Measurements from ENCODE around the gene MAP2K5.

Gene MAP2K5

DNA sequence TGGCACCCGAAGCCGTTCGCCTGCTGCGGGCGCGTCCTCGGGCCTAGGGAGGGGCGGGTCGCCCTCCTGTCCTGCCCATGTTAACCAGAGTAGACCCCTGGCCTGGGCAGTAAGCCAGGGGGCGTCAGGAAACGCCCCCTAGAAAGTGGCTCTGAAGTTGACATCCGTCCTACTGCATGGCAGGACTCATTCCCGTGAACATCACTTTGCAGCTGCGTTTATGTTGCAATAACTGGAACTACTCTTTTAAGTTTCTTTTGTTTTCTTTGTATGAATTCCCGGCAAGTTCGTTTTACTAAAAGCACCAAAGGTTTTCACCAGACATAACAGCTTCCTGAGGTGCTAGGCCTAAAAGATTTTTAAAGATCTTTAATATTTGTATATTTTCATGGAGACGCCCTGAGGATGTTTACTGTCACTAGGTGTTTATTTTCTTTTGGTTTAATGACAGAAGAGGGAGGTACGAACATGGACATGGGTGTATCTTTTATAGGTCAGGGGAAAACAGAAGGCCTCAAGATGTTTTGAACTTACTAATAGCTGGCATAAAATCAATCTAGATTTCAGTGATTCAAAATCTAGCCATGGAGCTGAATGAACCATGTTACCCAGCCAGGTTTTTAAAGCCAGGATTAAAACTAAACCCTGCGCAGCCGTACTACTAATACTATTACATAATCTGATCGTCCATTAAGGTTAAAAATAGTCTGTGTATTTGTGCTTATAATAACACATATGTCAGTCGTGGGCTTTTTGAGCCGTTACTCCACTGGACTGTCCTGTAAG, 20.5 kb upstream of the MAP2K5 start:
- DNase-seq (ENCODE audit: low spot score), result no peak

DNA sequence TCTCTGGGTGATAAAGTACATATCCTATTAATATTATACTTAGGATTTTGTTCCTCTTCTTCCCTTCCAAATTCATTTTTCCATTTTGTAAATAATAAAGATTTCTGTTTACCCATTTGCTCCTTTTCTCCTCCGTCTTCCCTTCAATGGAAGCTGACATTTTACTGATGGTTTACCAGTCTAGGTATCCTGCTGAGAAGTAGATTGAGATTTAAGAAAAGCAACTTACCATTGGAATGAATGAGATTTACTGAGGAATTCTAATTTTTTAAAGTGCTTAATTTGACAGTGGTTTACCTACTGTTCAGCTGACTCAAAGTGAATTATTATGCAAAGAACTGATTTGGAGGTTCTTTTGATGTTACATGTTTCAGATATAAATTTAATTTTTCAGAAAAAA, 19.2 kb upstream of the MAP2K5 start:
- DNase-seq (ENCODE audit: low spot score), result no peak

DNA sequence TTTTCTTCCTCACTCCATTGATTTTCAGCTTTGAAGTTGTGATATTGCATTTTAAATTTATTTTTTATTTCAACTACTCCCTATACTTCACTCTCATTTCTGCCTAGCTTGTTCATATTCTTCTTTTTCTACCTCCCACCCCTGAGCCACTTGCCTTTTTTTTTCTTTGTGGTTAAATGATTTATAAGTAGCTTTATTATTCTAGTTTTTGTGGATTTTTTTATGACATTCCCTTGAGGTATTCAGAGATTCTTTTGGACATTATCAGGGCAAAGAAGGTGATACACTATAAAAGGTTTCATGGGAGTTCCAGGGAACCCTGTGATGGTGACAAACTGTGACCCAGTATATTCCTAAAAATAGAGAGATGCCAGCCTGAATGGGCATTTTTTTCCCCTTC, 18.3 kb upstream of the MAP2K5 start:
- DNase-seq (ENCODE audit: low spot score), result no peak

DNA sequence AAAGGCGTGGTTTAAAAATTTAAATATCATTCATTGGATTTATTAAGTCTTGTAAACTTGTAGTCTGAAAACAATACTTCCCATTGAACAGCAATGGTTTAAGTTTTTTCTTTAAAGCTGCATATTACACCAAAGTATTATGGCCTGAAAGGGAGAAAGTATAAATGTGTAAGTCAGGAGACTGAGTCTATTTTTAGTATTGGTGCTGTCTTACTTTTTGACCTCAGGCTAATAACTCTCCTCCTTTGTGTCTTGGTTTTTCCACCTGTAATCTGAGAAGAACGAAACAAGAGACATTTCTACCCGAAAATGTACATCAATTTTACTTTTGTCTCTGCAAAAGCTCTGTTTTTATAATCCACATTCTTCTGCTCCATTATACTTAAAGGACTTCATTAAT, 14.0 kb upstream of the MAP2K5 start:
- no peak for DNase-seq (ENCODE audit: low spot score)

DNA sequence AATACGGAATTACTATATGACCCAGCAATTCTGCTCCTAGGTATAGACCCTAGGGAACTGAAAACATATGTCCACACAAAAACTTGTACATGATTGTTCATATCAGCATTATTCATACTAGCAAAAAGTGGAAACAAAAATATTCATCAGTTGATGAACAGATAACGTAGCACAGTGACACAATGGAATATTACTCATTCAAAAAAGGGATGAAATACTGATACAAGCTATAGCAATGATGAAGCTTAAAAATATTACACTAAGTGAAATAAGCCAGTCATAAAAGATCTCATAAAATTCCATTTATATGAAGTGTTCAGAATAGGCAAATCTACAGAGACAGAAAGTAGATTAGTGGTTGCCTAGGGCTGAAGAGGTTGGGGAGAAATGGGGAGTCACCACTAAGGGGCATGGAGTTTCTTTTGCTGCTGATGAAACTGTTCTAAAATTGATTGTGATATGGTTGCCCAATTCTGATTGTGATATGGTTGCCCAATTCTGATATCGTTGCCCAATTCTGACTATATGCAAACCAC, 11.1 kb upstream of the MAP2K5 start:
- DNase-seq (ENCODE audit: low spot score), result no peak

DNA sequence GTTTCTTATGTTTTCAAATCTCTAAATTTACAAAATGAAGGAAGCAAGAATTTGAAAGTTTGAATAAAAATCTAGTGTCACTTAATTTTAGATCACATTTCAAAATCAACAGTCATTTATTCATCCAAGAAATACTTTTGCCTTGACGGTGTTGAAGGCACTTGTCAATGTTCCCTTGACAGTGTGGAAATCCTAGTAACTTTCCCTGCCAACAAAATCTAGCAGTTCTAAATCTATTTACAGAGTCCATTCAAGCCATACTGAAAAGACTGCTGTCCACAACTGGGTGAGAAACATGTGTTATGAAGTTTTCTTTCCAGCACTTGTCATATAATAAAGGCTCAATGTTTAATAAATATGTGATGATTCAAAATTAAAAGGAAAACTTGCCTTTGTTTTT, 8.6 kb upstream of the MAP2K5 start:
- DNase-seq (ENCODE audit: low spot score), result no peak

DNA sequence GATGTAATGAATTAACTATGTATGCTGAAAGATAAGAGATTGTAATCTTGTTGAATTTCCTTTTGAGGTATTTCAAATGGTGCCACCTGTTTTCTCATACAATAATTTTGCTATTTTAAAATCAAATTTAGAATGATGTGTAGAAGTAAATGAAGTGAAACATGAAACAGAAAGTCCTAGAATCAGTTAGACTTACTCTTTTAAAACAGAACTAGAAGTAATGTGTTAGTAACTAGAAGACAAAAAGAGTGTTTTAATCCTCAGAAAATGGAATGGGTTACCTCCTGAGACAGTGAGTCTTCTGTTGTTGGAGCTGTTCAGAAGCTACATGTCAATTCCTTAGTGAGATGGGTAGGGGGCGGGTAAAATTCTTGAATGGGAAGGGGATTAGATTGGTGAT, 8.1 kb upstream of the MAP2K5 start:
- no peak for DNase-seq (ENCODE audit: low spot score)

DNA sequence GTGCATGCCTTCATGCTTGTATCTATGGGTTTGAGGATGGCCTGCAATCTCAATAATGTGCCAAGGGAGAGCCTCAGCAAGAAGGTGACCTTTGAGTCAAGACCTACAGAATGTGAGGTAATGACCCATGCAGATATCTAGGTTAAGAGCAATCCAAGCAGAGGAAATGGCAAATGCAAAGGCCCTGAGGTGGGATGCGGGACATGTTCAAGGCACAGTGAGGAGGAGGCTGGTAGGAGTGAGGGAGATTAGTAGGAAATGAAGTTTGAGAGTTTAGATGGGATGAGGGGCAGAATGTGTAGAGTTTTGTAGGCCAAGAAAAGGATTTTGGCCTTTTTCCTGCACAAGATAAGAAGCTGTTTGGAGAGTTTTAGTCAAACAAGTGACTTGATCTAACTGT, 4.7 kb upstream of the MAP2K5 start:
- DNase-seq (ENCODE audit: low spot score), result no peak

DNA sequence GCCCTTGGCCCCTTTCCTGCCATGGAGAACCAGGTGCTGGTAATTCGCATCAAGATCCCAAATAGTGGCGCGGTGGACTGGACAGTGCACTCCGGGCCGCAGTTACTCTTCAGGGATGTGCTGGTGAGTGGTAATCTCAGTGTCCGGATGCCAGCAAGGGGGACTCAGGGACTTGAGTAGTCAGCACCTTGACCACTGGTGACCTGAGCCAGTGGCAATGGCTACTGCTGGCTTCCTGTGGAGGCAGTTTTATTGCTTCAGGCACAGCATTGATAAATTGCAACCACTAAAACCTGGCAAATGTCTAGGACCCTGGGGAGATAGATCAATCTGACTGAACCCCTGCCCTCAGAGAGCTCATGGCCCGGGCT, 830 bp downstream of the MAP2K5 start:
- DNase-seq (ENCODE audit: low spot score), result peak; percentile 47

DNA sequence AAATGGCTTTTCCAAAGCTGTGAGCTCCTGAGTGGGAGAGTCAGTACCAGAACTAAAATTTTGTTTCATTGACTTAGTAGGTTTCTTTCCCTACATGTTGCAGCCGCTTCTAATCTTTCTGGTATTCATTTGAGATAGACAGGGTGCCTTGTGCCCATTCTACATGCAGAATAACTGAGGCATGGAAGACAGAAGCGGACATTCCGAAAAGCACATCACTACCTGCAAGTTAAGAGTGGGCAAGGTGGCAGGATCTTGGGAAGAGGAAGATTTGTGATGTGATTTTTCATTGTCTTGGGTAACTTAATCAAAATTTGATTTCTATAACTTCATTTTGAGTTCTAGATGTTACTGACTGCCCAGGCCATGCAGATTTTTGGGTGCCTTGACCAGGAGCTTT, 2.0 kb downstream of the MAP2K5 start:
- no peak for DNase-seq (ENCODE audit: low spot score)

DNA sequence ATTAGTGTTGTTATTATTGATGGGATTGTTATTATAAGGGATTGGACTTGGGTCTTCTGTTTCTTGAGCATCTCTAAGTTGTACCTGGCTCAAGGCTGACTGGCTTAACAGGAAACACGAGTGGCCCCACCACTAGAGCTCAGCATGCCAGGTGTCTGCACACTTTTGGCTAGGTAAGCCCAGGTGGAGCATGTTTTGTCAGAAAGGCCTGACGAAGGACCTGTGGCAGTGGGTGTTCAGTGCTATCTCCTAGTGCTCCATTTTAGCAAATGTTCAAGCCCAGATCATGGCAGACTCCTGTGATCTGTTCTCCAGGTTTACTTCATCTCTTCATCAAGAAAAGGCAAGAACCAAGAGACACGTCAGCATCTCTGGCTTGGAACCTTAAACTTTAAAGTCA, 3.4 kb downstream of the MAP2K5 start:
- DNase-seq (ENCODE audit: low spot score), result no peak

DNA sequence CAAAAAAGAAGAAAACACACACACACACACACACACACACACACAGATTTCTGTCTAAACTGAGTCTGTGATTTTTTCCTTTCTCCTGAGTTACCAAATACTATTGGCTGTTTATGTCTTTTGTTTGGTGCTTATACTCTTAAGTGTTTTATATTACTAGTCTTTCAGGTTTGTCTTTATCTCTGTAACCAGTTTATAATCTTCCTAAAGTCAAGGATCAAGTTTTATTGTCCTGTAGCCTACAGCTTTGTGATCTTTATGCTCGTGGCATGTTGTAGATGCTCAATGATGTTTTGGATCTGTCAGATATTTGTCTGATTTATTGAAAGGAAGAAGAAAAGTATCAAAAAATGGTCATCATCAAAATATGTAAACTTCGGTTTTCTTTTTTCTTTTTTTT, 4.6 kb downstream of the MAP2K5 start:
- DNase-seq (ENCODE audit: low spot score), result no peak

DNA sequence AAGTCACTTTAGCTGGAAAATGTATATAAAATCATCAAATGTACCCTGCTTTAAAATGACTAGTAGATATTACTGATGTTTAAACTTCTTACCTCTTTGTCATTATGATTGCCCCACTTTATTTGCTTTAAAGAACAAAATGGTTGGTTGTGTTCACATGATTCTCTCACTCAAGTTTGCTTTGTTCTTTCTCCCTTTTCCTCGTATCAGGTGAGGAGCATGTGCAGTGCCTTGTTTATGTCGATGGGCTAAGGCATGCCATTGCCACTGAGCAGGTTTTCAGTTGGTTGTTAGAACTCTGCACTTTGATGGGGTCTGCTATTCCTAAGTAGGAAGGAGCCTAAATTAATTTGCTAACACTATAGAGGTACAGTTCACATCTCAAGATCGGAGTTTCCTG, 5.3 kb downstream of the MAP2K5 start:
- DNase-seq (ENCODE audit: low spot score), result no peak

DNA sequence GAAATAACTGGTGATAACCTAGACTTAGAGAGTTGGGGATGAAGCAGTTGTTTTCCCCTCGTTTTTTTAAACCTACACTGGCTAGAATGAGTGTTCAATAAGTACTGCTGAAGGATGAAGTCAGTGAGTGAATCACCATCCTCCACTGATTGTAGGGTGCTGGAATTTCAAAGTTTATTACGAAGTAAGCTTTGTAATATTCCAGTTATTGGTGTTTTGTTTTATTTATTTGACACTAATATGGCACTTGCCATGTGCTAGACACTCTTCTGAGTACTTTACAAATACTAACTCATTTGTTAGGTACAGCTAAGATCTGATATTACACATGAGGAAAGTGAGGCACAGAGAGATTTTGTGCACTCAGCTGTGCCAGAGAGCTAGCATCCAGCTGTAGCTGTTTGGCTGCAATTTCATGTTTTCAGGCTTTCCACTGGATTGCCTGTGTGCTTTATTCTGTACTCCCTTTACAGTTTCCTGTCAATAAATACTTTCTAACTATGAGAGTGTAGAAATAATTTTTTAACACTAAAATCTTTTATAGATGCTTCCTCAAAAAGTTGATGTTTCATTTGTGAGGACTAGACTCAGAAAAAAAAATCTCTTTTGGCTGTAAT, 5.8 kb downstream of the MAP2K5 start:
- DNase-seq (ENCODE audit: low spot score), result peak; percentile 7

DNA sequence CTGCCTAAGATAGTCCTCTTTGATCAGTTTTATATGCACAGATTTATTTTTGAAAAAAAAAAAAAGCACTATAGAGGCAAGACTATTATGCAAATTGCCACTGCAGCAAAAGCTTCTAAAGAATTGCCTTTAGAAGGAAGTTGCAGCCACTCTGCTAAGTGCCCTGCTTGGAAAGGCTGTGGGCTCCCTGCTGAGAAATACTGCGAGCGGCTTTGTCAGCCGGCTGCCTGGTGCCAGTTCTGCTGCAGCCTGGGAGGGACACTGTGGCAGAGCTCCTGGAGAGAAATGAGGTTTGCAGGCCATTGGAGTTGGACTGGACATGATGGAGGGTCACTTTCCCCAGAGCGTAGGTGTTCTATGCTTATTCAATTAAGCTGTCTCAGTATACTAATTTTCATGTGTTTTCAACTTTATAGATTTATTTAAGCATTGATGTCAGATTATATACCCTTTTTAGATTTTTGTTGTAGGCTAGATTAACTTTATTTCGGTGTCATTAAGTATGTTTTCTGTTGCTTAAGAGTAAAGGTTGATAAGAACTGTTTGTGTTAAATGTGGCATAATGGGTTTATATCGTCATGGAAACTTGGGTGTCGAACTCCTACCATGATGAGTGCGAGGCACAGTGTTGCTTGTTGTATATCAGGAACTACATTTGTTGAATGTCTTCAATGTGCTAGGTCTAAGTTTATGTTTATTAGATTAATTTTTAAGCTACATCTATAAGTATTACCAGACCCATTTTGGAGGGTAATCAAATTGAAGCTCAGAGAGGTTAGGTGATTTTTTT, 6.6 kb downstream of the MAP2K5 start:
- DNase-seq (ENCODE audit: low spot score), result no peak

DNA sequence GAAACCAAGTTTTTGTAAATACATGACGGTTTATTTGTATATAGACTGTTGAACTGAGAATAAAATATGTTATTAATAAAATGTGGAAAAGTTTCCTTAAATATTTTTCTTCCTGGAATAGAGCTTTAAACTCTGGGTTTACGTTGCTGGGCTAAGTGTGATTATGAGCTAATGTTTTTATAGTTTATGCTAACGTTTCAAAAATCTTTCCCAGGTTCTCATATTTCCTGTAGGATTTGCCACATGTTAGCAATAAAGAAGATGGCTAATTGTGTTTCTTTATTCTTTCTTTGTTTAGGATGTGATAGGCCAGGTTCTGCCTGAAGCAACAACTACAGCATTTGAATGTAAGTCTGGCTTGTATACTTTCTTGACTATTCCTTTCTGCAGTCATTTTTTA, 7.2 kb downstream of the MAP2K5 start:
- DNase-seq (ENCODE audit: low spot score), result no peak

DNA sequence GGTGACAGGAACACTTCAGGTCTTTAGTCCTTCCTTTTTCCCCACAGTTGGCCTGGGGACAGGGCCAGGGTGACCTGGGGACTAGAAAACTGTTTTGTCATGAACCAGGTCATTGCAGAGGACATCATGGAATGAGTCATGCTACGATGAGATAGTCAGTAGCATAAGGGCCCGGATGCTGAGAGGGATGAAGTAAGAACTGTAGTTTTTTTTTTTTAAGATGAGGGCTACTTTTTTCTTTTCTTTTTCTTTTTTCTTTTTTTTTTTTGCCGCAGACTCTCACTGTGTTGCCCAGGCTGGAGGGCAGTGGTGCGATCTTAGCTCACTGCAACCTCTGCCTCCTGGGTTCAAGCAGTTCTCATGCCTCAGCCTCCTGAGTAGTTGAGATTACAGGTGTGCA, 8.0 kb downstream of the MAP2K5 start:
- DNase-seq (ENCODE audit: low spot score), result no peak

DNA sequence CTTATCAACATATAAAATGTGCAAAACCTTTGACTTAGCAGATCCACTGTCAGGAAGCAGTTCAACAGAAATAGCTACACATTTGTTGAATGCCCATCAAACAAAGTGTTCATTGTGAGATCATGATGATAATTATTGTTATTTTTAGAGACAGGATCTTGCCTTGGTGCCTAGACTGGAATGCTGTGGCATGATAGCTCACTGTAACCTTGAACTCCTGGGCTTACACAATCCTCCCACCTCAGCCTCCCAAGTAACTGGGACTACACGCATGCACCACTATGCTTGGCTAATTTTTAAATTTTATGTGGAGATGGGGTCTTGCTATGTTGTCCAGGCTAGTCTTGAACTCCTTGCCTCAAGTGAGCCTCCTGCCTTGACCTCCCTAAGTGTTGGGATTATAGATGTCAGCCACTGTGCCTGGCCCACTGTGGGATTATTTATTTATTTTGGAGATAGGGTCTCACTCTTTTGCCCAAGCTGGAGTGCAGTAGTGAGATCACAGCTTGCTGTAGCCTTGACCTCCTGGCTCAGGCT, 8.8 kb downstream of the MAP2K5 start:
- no peak for DNase-seq (ENCODE audit: low spot score)

DNA sequence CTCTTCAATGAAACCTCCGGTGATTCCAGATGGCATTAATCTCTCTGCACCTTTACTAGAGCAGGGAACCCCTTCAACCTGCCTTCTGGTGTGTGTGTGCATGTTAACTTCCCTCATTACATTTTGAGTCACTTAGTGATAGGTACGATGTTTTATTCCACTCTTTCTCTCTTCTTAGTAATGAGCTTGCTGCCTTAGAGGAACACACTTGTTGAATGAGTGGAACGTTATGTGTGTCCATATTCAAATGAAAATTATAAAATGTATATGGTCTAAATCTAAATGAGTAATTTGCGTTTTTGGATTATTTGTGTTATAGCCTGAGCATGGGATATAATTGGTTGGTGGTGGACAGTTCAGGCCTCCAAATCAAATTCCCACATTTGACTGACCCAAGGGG, 12.1 kb downstream of the MAP2K5 start:
- no peak for DNase-seq (ENCODE audit: low spot score)

DNA sequence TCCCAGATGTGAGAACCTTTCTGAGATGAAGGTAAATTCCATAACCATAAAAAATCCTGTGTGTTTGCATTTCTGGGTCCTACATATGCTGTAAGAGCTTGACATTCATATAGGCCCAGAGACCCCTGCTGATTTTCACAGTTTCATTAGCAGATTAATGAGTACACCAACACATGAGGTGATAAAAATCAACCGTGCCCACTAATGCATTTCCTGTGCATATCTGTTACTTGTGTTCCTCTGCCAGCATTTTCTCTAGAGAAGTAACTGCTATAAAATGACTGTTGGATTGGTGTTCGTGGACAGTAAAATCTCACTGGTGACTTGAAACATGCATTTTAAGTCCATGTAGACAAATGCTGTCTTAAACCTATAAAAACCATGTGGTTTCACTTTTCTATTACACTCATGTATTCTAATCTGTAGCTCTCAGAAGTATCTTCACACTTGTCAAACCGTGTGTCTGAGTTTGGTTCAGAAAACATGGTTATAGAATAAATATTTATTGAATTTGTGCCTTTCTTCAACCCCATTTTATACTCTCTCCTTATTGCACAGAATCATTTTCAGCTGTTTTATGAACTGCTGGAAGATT, 14.6 kb downstream of the MAP2K5 start:
- no peak for DNase-seq (ENCODE audit: low spot score)

DNA sequence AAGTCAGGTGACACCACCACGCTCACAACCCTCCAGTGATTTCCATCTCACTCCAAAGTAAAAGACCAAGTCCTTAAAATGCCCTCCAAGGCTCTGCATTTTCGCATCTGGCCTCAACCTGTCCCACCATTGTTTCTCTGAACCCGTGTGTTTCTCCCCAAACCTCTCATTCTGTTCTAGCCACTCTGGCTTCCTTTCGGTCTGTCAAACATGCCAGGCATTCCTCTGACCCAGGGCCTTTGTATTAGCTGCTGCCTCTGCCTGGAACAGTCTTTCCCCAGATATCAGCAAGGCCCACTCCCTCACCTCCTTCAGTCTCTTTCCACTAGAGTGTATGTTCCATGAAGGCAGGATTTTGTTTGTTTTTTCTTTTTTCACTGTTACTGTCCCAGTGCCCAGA, 16.0 kb downstream of the MAP2K5 start:
- no peak for DNase-seq (ENCODE audit: low spot score)

DNA sequence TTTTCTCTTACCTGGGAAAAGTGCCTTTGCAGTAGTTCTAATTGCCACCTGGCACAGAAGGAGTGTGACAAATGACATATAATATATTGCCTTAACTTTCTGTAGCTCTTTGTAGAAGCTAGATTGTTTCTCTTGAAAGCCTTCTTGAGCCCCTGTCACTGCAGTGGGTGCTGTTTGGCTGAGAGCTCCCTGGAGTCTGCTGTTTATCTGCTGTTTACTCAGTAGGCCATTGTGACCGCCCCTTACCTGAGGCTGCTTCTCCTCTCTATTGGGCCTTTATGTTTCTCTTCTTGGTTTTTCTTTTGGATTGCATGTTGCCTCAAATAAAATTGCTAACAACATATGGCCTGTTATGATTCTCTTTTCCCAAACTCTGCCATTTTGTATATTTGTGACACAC, 16.7 kb downstream of the MAP2K5 start:
- no peak for DNase-seq (ENCODE audit: low spot score)

Measured in kidney tubule cell (primary cell).